PC-3 (cell line): ENCODE data around the gene GDA. TPM values are rescaled to one million over a fixed set of nuclear protein-coding genes. Genes with fewer than 3 reads are reported as not detected.

Experiments
- ATAC-seq: fragments of 200-7000 bp; cut with Tn5 transposase; 2 replicates; pipeline ENCODE4 v1.9.1; 2020; ENCODE audit warnings: mild to moderate bottlenecking, moderate library complexity
- BruUV-seq: library from RNA; stranded (reverse); fragments of 400-500 nt; replicated peaks from 2 replicates; lab custom pipeline; 2021; lab: Mats Ljungman, UMichigan
- CTCF ChIA-PET: fragments of 300-600 bp; sonication (Branson Sonifier 250); formaldehyde crosslinking; loops from one replicate; lab custom pipeline; 2022; ENCODE audit warnings: antibody characterized with exemption; lab: Charles Lee
- POLR2A ChIA-PET: fragments of 300-600 bp; sonication (Branson Sonifier 250); formaldehyde crosslinking; loops from one replicate; lab custom pipeline; 2022; ENCODE audit warnings: antibody characterized with exemption; ENCODE audit not compliant: unreplicated experiment; lab: Charles Lee
- DNase-seq: peaks from one replicate; pipeline ENCODE4 v3.0.0-alpha.2; 2015
- H2AFZ ChIP-seq: fragments of 300-600 bp; sonication (generic); 2 replicates; pipeline ENCODE4 v1.6.0; 2016; ENCODE audit warnings: antibody characterized with exemption, low read length
- H3F3A ChIP-seq: fragments of 300-600 bp; sonication (generic); one replicate; pipeline ENCODE4 v1.6.0; 2017; ENCODE audit warnings: antibody characterized with exemption, low read length, control low read depth, mild to moderate bottlenecking; ENCODE audit not compliant: unreplicated experiment
- H3K27ac ChIP-seq: fragments of 300-600 bp; sonication (generic); 2 replicates; pipeline ENCODE4 v1.5.1; 2016; ENCODE audit warnings: mild to moderate bottlenecking, low read length
- H3K27me3 ChIP-seq: fragments of 300-600 bp; sonication (generic); 2 replicates; pipeline ENCODE4 v1.6.1; 2016; ENCODE audit warnings: low read length, mixed read lengths
- H3K36me3 ChIP-seq: fragments of 300-600 bp; sonication (generic); 2 replicates; pipeline ENCODE4 v1.6.1; 2016; ENCODE audit warnings: low read depth, mixed run types, low read length, mixed read lengths
- H3K4me1 ChIP-seq: fragments of 300-600 bp; sonication (generic); 2 replicates; pipeline ENCODE4 v1.5.1; 2016; ENCODE audit warnings: low read length; ENCODE audit not compliant: insufficient read depth
- H3K4me2 ChIP-seq: fragments of 300-600 bp; sonication (generic); 2 replicates; pipeline ENCODE4 v1.6.0; 2016; ENCODE audit warnings: low read length
- H3K4me3 ChIP-seq: fragments of 300-600 bp; sonication (generic); 2 replicates; pipeline ENCODE4 v1.5.1; 2016; ENCODE audit warnings: mild to moderate bottlenecking, low read length, mixed read lengths
- H3K79me2 ChIP-seq: fragments of 300-600 bp; sonication (generic); 2 replicates; pipeline ENCODE4 v1.6.1; 2017; ENCODE audit warnings: low read length, mixed read lengths
- H3K9ac ChIP-seq: fragments of 300-600 bp; sonication (generic); 2 replicates; pipeline ENCODE4 v1.6.0; 2016; ENCODE audit warnings: mild to moderate bottlenecking, low read length
- H3K9me2 ChIP-seq: fragments of 300-600 bp; sonication (generic); replicated peaks from 2 replicates; pipeline ENCODE4 v1.6.1; 2016; ENCODE audit warnings: mixed run types, low read length, mixed read lengths
- H3K9me3 ChIP-seq: fragments of 300-600 bp; sonication (generic); 2 replicates; pipeline ENCODE4 v1.6.1; 2016; ENCODE audit warnings: low read length, mixed read lengths
- H4K20me1 ChIP-seq: fragments of 300-600 bp; sonication (generic); 2 replicates; pipeline ENCODE4 v1.6.1; 2016; ENCODE audit warnings: low read length, mixed read lengths
- EZH2 ChIP-seq: fragments of 300-600 bp; sonication (generic); IDR thresholded peaks from one replicate; pipeline ENCODE4 v1.6.1; 2017; ENCODE audit warnings: antibody characterized with exemption, mild to moderate bottlenecking, low read length; ENCODE audit not compliant: unreplicated experiment
- EZH2phosphoT487 ChIP-seq: fragments of 300-600 bp; sonication (generic); IDR thresholded peaks from 2 replicates; pipeline ENCODE4 v1.6.1; 2018; ENCODE audit warnings: mild to moderate bottlenecking, antibody characterized with exemption, low read length, borderline replicate concordance
- intact Hi-C: fragments of 100-400 bp; cut with micrococcal nuclease; formaldehyde crosslinking; loops from 2 replicates; pipeline ENCODE4 v1.9.0; 2023
- total RNA-seq: library from RNA; depleted of rRNA; stranded (reverse); fragments of >200 nt; gene quantifications from 2 replicates; pipeline ENCODE4 v1.2.3, GENCODE V29; 2014
- TF ChIP-seq, protein P1 (sequence below): fragments of 300-600 bp; sonication (generic); conservative IDR thresholded peaks from 2 replicates; pipeline ENCODE4 v1.5.1; 2017; ENCODE audit warnings: antibody characterized with exemption, low read depth, mild to moderate bottlenecking, low read length

GDA gene
- total RNA-seq, 1 experiment from 2014 or later = not detected

DNA sequence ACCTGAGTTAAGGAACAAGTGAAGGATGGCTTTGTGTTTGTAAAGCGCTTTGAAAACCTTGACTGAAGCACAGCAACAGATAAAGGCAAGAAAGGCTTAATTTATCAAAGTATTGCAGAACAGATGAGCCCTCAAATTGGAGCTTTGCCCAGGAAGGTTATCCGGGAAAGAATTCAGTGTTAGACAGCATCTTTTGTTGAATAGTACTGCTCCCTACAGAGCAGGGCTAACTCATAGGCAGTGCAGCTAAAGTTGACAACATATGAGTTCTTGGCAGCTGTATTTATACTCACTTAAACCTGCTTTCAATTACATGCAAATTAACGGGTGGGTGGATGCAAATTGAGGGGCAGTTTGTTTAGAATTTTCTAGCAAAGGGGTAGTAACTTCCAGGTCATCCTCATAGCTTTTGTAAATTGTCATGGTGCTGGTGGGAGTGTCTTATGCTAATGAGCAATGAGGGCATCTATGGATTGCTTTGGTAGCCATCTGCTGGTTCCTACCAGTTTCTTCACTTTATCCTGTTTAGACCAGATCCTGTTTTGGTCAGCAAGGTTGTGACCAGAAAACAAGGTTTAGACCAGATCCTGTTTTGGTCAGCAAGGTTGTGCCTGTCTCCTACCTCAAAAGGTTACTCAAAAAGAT, 105.8 kb downstream of the GDA start:
- CTCF ChIA-PET = no interaction called here
- no peak for ATAC-seq
- intact Hi-C loops = no loop called here

DNA sequence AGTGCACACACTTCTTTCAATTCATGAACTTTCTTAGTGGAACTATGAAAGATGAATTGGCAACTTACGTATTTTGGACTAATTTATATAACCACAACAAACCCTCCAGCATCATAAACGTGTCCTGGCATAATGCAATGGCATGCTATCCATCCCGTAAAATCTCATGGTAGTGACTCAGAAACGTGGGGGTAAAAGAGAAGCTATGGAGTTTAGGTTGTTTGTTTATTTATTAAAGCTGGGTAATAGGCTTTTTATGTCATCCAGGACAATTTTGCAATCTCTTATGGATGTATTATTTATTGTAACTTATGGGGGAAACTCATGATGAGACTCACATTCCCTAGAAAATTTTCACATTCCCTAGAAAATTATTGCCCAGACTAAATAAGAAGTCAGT, 106.3 kb downstream of the GDA start:
- TF ChIP-seq EZH2phosphoT487 (no peak), EZH2 (no peak)
- TF ChIP-seq, protein P1, sequence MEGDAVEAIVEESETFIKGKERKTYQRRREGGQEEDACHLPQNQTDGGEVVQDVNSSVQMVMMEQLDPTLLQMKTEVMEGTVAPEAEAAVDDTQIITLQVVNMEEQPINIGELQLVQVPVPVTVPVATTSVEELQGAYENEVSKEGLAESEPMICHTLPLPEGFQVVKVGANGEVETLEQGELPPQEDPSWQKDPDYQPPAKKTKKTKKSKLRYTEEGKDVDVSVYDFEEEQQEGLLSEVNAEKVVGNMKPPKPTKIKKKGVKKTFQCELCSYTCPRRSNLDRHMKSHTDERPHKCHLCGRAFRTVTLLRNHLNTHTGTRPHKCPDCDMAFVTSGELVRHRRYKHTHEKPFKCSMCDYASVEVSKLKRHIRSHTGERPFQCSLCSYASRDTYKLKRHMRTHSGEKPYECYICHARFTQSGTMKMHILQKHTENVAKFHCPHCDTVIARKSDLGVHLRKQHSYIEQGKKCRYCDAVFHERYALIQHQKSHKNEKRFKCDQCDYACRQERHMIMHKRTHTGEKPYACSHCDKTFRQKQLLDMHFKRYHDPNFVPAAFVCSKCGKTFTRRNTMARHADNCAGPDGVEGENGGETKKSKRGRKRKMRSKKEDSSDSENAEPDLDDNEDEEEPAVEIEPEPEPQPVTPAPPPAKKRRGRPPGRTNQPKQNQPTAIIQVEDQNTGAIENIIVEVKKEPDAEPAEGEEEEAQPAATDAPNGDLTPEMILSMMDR = no peak
- POLR2A ChIA-PET = no interaction called here

More for the DNA sequence above, 105.8 kb downstream of the GDA start:
- Histone ChIP-seq H3K27ac (no peak overlapping the region), H3F3A (no peaks in the 10 kb centered on the region), H3K4me3 (no peak overlapping the region), H3K4me2 (no peak overlapping the region), H3K9ac (no peak overlapping the region), H3K79me2 (no peaks in the 10 kb centered on the region), H2AFZ (no peak overlapping the region), H3K4me1 (no peaks in the 10 kb centered on the region), H3K9me2 (no peaks in the 10 kb centered on the region), H3K36me3 (no peaks in the 10 kb centered on the region), H4K20me1 (no peaks in the 10 kb centered on the region), H3K9me3 (no peaks in the 10 kb centered on the region), H3K27me3 (peaks cover 37% of the 10 kb centered on the region)
- POLR2A ChIA-PET = no interaction called here
- TF ChIP-seq EZH2phosphoT487 = no peak
- TF ChIP-seq, protein P1 = no peak
- no peak for TF ChIP-seq EZH2
- no peak for DNase-seq
- no TSS peak for BruUV-seq

DNA sequence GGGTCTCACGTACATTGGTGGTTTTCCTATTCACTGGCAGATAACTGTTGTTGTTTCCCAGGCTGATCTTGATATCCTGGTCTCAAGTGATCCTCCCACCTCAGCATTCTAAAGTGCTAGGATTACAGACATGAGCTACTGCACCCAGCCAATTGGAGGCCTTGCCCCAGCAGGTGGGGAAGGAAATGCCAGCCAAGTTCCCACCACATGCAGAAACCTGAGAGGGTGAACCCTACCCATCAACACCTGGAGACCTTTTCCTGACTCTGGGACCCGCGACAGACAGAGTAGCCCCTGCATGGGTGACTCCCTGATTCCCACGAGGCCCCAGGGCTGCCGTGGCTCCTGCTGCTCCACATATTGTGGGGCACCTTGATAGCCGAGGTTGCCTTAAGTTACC, 107.7 kb downstream of the GDA start:
- intact Hi-C loops = no loop called here
- H3K27ac ChIP-seq = no peak overlapping the region
- H2AFZ ChIP-seq = no peak overlapping the region
- H3K4me1 ChIP-seq = no peaks in the 10 kb centered on the region
- no peak overlapping the region for H3K4me3 ChIP-seq
- H3K79me2 ChIP-seq = no peaks in the 10 kb centered on the region
- BruUV-seq = no TSS peak
- POLR2A ChIA-PET = no interaction called here
- DNase-seq (no peak), ATAC-seq (no peak)
- no peaks in the 10 kb centered on the region for H3K9me3 ChIP-seq
- no peaks in the 10 kb centered on the region for H3K9me2 ChIP-seq
- no peaks in the 10 kb centered on the region for H3F3A ChIP-seq
- no peak for TF ChIP-seq EZH2phosphoT487
- TF ChIP-seq EZH2 = no peak
- TF ChIP-seq, protein P1 = no peak
- H3K9ac ChIP-seq = no peak overlapping the region
- no peaks in the 10 kb centered on the region for H3K36me3 ChIP-seq
- no peaks in the 10 kb centered on the region for H4K20me1 ChIP-seq
- CTCF ChIA-PET = no interaction called here
- H3K27me3 ChIP-seq = peaks cover 18% of the 10 kb centered on the region; the same call in 1 of the 2 replicates
- H3K4me2 ChIP-seq = no peak overlapping the region

More for the DNA sequence above, 106.3 kb downstream of the GDA start:
- no peak overlapping the region for H3K27ac ChIP-seq
- H4K20me1 ChIP-seq = no peaks in the 10 kb centered on the region
- DNase-seq (no peak), ATAC-seq (no peak)
- H3K4me3 ChIP-seq = no peak overlapping the region
- no peaks in the 10 kb centered on the region for H3K9me3 ChIP-seq
- peaks cover 31% of the 10 kb centered on the region for H3K27me3 ChIP-seq
- no peaks in the 10 kb centered on the region for H3K9me2 ChIP-seq
- no peak overlapping the region for H3K9ac ChIP-seq
- H3K4me1 ChIP-seq = no peaks in the 10 kb centered on the region
- no peaks in the 10 kb centered on the region for H3K79me2 ChIP-seq
- BruUV-seq = no TSS peak
- no peaks in the 10 kb centered on the region for H3F3A ChIP-seq
- H3K36me3 ChIP-seq = no peaks in the 10 kb centered on the region
- CTCF ChIA-PET = no interaction called here
- H2AFZ ChIP-seq = no peak overlapping the region
- H3K4me2 ChIP-seq = no peak overlapping the region
- intact Hi-C loops = no loop called here
